ENCODE results near the gene PCDHGA3. TPM values are rescaled to one million over a fixed set of nuclear protein-coding genes. Genes with fewer than 3 reads are reported as not detected.
"Not testable (repeated sequence)": the region's sequence is repeated elsewhere in the genome, so short reads cannot be mapped to it uniquely, and the experiment has no call there.

PCDHGA3 gene
- total RNA-seq, 1 donor, result 2.9 TPM

- Histone ChIP-seq H3K4me1 (ENCODE audit: insufficient read depth, low read length) (peaks cover 9% of the 10 kb centered on the region), H3K4me2 (ENCODE audit: insufficient read depth, low read length) (no peak overlapping the region)
Measured at GRCh38 chr5:141328231-141328630, 15.4 kb upstream of the PCDHGA3 start.

GRCh38 chr5:141330299-141331080, 13.1 kb upstream of the PCDHGA3 start, which contains the start of gene PCDHGA1:
PCDHGA1 (plus strand) TSS chr5:141330514.
- peak within 1 kb of the TSS; percentile 97 for H2AFZ ChIP-seq (ENCODE audit: low read length)
- peak within 1 kb of the TSS; percentile 74 for H3K4me3 ChIP-seq (ENCODE audit: insufficient read depth, low read length)
- no peaks in the 10 kb centered on the region for H3K36me3 ChIP-seq (ENCODE audit: insufficient read depth, low read length)
- peak; percentile 94 for DNase-seq (ENCODE audit: insufficient read length, low spot score, missing footprints)
- TF ChIP-seq CTCF (IDR thresholded peaks at IDR 0.05; ENCODE audit: extremely low read depth, low read depth, low read length), result peak; percentile 75
- peak within 1 kb of the TSS; percentile 97 for H3K4me2 ChIP-seq (ENCODE audit: insufficient read depth, low read length)
- H3K27ac ChIP-seq (ENCODE audit: low read depth, low read length), result no peak within 1 kb of the TSS
- H3K79me2 ChIP-seq (ENCODE audit: insufficient read depth, low read length), result no peaks in the 10 kb centered on the region
- no peaks in the 10 kb centered on the region for H3K9me3 ChIP-seq (ENCODE audit: low read depth, low read length)
- peaks cover 9% of the 10 kb centered on the region for H3K4me1 ChIP-seq (ENCODE audit: insufficient read depth, low read length)
- peaks cover 23% of the 10 kb centered on the region for H3K27me3 ChIP-seq (ENCODE audit: insufficient read depth, low read length)
- no peaks in the 10 kb centered on the region for H4K20me1 ChIP-seq (ENCODE audit: insufficient read depth, low read length)

More at GRCh38 chr5:141328231-141328630, 15.4 kb upstream of the PCDHGA3 start:
- Histone ChIP-seq H3K4me3 (ENCODE audit: insufficient read depth, low read length) (no peak overlapping the region), H3K27me3 (ENCODE audit: insufficient read depth, low read length) (peaks cover 19% of the 10 kb centered on the region), H4K20me1 (ENCODE audit: insufficient read depth, low read length) (no peaks in the 10 kb centered on the region), H3K27ac (ENCODE audit: low read depth, low read length) (no peak overlapping the region), H3K36me3 (ENCODE audit: insufficient read depth, low read length) (no peaks in the 10 kb centered on the region), H2AFZ (ENCODE audit: low read length) (no peak overlapping the region), H3K9me3 (ENCODE audit: low read depth, low read length) (no peaks in the 10 kb centered on the region), H3K79me2 (ENCODE audit: insufficient read depth, low read length) (no peaks in the 10 kb centered on the region)
- TF ChIP-seq CTCF (IDR thresholded peaks at IDR 0.05; ENCODE audit: extremely low read depth, low read depth, low read length), result no peak
- no peak for DNase-seq (ENCODE audit: insufficient read length, low spot score, missing footprints)

- not testable (repeated sequence) for H4K20me1 ChIP-seq (ENCODE audit: insufficient read depth, low read length); H3K79me2 ChIP-seq (ENCODE audit: insufficient read depth, low read length); H3K4me2 ChIP-seq (ENCODE audit: insufficient read depth, low read length)
Measured at GRCh38 chr5:141332571-141332970, 11.1 kb upstream of the PCDHGA3 start.

GRCh38 chr5:141338538-141339306, 4.9 kb upstream of the PCDHGA3 start, which contains the start of gene PCDHGA2:
PCDHGA2 (plus strand) TSS chr5:141338760.
- Histone ChIP-seq H3K4me1 (ENCODE audit: insufficient read depth, low read length) (no peaks in the 10 kb centered on the region), H3K4me3 (ENCODE audit: insufficient read depth, low read length) (peak within 1 kb of the TSS; percentile 73), H3K4me2 (ENCODE audit: insufficient read depth, low read length) (peak within 1 kb of the TSS; percentile 85), H3K79me2 (ENCODE audit: insufficient read depth, low read length) (no peaks in the 10 kb centered on the region), H3K36me3 (ENCODE audit: insufficient read depth, low read length) (no peaks in the 10 kb centered on the region), H4K20me1 (ENCODE audit: insufficient read depth, low read length) (no peaks in the 10 kb centered on the region), H3K27ac (ENCODE audit: low read depth, low read length) (no peak within 1 kb of the TSS), H2AFZ (ENCODE audit: low read length) (peak within 1 kb of the TSS; percentile 94), H3K27me3 (ENCODE audit: insufficient read depth, low read length) (peaks cover 22% of the 10 kb centered on the region), H3K9me3 (ENCODE audit: low read depth, low read length) (peaks cover 2% of the 10 kb centered on the region)
- TF ChIP-seq CTCF (IDR thresholded peaks at IDR 0.05; ENCODE audit: extremely low read depth, low read depth, low read length), result peak; percentile 71
- DNase-seq (ENCODE audit: insufficient read length, low spot score, missing footprints), result peak; percentile 82

More at GRCh38 chr5:141332571-141332970, 11.1 kb upstream of the PCDHGA3 start:
- DNase-seq (ENCODE audit: insufficient read length, low spot score, missing footprints); H3K9me3 ChIP-seq (ENCODE audit: low read depth, low read length); H3K4me1 ChIP-seq (ENCODE audit: insufficient read depth, low read length); H3K36me3 ChIP-seq (ENCODE audit: insufficient read depth, low read length); H3K4me3 ChIP-seq (ENCODE audit: insufficient read depth, low read length); H3K27ac ChIP-seq (ENCODE audit: low read depth, low read length); H2AFZ ChIP-seq (ENCODE audit: low read length): not testable (repeated sequence)
- H3K27me3 ChIP-seq (ENCODE audit: insufficient read depth, low read length), result peaks cover 34% of the 10 kb centered on the region

- DNase-seq (ENCODE audit: insufficient read length, low spot score, missing footprints); H3K36me3 ChIP-seq (ENCODE audit: insufficient read depth, low read length); H3K4me3 ChIP-seq (ENCODE audit: insufficient read depth, low read length); H3K4me2 ChIP-seq (ENCODE audit: insufficient read depth, low read length); H4K20me1 ChIP-seq (ENCODE audit: insufficient read depth, low read length); H3K9me3 ChIP-seq (ENCODE audit: low read depth, low read length); H2AFZ ChIP-seq (ENCODE audit: low read length); H3K4me1 ChIP-seq (ENCODE audit: insufficient read depth, low read length); H3K79me2 ChIP-seq (ENCODE audit: insufficient read depth, low read length); H3K27ac ChIP-seq (ENCODE audit: low read depth, low read length): not testable (repeated sequence)
- peaks cover 27% of the 10 kb centered on the region for H3K27me3 ChIP-seq (ENCODE audit: insufficient read depth, low read length)
Measured at GRCh38 chr5:141340781-141341354, 2.8 kb upstream of the PCDHGA3 start.

Measured in osteoblast (primary cell).